ENCODE data around the gene PTPN1.

PTPN1 gene

DNA sequence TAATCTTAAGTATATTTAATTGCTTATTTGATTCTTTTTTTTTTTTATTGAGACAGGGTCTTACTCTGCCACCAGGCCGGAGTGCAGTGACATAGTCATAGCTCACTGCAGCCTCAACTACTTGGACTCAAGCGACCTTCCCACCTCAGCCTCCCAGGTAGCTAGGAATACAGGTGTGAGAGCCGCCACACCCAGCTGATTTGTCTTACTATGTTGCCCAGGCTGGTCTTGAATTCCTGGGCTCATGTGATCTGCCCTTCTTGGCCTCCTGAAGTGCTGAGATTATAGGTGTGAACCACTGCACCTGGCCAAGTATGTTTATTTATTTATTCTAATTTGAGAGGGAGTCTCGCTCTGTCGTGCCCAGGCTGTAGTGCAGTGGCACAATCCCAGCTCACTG lies 38.2 kb downstream of the PTPN1 start:
- no peak overlapping the region for H3K4me3 ChIP-seq (ENCODE audit: low read depth, low read length)
- TF ChIP-seq CTCF (IDR thresholded peaks at IDR 0.05; ENCODE audit: control insufficient read depth, extremely low read depth, insufficient read depth): no peak
- no peak for DNase-seq (ENCODE audit: low read depth)

DNA sequence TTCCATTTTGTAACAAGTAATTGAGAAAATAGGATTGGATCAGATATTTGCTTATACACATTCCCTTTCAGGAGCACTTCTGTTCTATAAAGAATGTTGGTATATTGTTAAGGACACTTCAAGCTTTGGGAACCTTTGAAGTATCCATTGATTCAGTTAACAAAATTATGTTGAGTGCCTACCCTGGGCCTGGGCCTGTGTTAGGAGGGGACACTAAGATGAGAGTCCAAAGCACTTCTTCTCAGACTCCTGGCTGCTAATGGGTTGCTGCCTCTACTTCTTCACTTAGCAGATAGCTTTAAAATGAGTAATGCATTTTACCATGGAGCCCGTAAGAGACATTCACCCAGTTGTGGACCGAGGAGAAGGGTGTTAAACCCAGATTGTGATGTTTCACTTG lies 40.3 kb downstream of the PTPN1 start:
- no peak for TF ChIP-seq CTCF (IDR thresholded peaks at IDR 0.05; ENCODE audit: control insufficient read depth, extremely low read depth, insufficient read depth)
- no peak overlapping the region for H3K4me3 ChIP-seq (ENCODE audit: low read depth, low read length)
- DNase-seq (ENCODE audit: low read depth): no peak

DNA sequence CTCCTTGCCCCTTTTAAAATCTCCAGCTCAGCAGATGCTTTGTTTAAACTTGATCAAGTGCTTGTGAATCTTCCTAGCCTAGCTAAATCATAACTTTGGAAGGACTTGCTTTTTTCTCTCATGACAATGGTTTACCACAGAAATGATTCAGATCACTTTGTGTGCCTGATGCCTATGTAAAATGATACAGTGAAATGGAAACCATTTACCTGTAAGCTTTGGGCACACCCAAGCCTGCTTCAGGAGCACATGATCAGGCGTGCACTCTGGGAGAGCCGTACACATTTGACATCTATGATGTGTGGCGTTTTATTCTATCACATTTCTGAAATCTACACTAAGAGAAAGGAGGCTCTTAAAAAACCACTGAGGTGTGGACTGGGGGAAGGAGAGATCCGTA lies 41.1 kb downstream of the PTPN1 start:
- H3K4me3 ChIP-seq (ENCODE audit: low read depth, low read length): no peak overlapping the region
- TF ChIP-seq CTCF (IDR thresholded peaks at IDR 0.05; ENCODE audit: control insufficient read depth, extremely low read depth, insufficient read depth): no peak
- no peak for DNase-seq (ENCODE audit: low read depth)

DNA sequence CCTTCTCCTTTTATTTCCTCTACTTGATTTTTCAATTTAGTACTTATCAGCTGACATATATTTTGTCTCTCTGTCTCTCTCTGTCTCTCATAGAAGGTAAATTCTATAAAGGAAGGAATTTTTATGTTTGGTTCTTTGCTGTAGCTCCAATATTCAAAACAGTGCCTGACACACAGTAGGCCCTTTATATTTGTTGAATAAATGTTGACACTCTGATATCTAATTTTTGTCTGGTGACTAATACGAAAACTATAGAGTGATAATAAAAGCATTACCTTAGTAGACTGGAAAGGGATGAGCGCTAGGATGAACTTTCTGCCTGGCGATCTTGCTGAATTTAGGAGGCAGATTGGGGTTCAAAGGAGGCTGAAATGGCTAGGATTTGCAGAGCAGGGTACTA lies 42.8 kb downstream of the PTPN1 start:
- DNase-seq (ENCODE audit: low read depth): no peak
- TF ChIP-seq CTCF (IDR thresholded peaks at IDR 0.05; ENCODE audit: control insufficient read depth, extremely low read depth, insufficient read depth): no peak
- H3K4me3 ChIP-seq (ENCODE audit: low read depth, low read length): no peak overlapping the region

- DNase-seq (ENCODE audit: low read depth): no peak
- H3K4me3 ChIP-seq (ENCODE audit: low read depth, low read length): no peak overlapping the region
Observed at GRCh38 chr20:50554694-50555579, 44.8 kb downstream of the PTPN1 start.

DNA sequence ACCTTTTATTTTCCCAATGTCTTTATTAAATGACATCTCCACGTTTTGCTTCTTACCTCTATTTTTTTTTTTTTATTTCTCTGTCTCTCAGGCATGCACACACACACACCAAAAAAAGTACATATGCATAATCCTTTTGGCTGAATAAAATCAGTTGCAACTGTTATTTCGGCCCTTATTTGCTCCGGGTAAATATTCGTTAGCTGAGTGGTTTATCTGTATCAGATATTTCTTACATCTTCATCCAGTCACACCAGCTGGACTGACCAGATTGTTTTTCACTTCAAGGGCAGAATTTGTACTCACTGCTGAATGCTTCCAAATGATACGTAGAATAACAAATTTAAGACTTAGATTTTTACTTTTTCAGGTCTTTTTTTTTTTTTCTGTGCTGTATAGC lies 45.5 kb downstream of the PTPN1 start:
- H3K4me3 ChIP-seq (ENCODE audit: low read depth, low read length): no peak overlapping the region
- no peak for TF ChIP-seq CTCF (IDR thresholded peaks at IDR 0.05; ENCODE audit: control insufficient read depth, extremely low read depth, insufficient read depth)
- DNase-seq (ENCODE audit: low read depth): no peak

More at GRCh38 chr20:50554694-50555579, 44.8 kb downstream of the PTPN1 start:
- TF ChIP-seq CTCF (IDR thresholded peaks at IDR 0.05; ENCODE audit: control insufficient read depth, extremely low read depth, insufficient read depth): no peak

Data from LNCaP clone FGC (cell line).